Endothelial cell of umbilical vein (primary cell): Measurements from ENCODE around the gene ARHGEF7.

Experiments used
- CTCF ChIP-seq, 2 donors: IDR thresholded peaks; 1 replicate in 1 of 2; 2 replicates in 1 of 2; pipeline ENCODE4 v1.5.1; 2011; ENCODE audit warnings: low read length in 2 of 2, mild to moderate bottlenecking in 2 of 2, moderate library complexity in 2 of 2, control low read depth in 1 of 2, inconsistent platforms in 1 of 2, low read depth in 1 of 2; ENCODE audit not compliant: insufficient read depth in 1 of 2; ENCODE audit errors: extremely low read depth in 1 of 2
- EZH2 ChIP-seq: IDR thresholded peaks from 2 replicates; pipeline ENCODE4 v1.6.1; 2012; ENCODE audit warnings: borderline replicate concordance, low read depth, mild to moderate bottlenecking, moderate library complexity, low read length, inconsistent platforms; ENCODE audit not compliant: severe bottlenecking
- FOS ChIP-seq: IDR thresholded peaks from 2 replicates; pipeline ENCODE4 v1.6.1; 2011; ENCODE audit warnings: mild to moderate bottlenecking, low read length, moderate library complexity, borderline replicate concordance; ENCODE audit not compliant: insufficient read depth
- GATA2 ChIP-seq: IDR thresholded peaks from 2 replicates; pipeline ENCODE4 v1.7.0; 2011; ENCODE audit warnings: low read depth, mild to moderate bottlenecking, moderate library complexity, mixed read lengths, low read length; ENCODE audit not compliant: insufficient read length, insufficient read depth
- JUN ChIP-seq: IDR thresholded peaks from 2 replicates; pipeline ENCODE4 v1.6.1; 2011; ENCODE audit warnings: borderline replicate concordance, low read depth; ENCODE audit not compliant: insufficient read length, insufficient read depth
- MAX ChIP-seq: IDR thresholded peaks from 2 replicates; pipeline ENCODE4 v1.6.1; 2011; ENCODE audit not compliant: insufficient read depth, insufficient read length
- MYC ChIP-seq: IDR thresholded peaks from one replicate; pipeline ENCODE4 v1.6.1; 2011; ENCODE audit warnings: mild to moderate bottlenecking, low read depth, low read length
- POLR2A ChIP-seq: IDR thresholded peaks from 2 replicates; pipeline ENCODE4 v1.6.1; 2012; ENCODE audit warnings: low read depth, mild to moderate bottlenecking, control low read depth, low read length
- POLR2AphosphoS5 ChIP-seq: IDR thresholded peaks from 2 replicates; pipeline ENCODE4 v1.6.1; 2012; ENCODE audit warnings: low read depth, mild to moderate bottlenecking, control low read depth, low read length, moderate library complexity; ENCODE audit not compliant: insufficient read depth

- no peak for TF ChIP-seq EZH2
- TF ChIP-seq CTCF (IDR thresholded peaks at IDR 0.05; ENCODE audit: extremely low read depth in 1 of 2, insufficient read depth in 1 of 2, low read depth in 1 of 2, low read length in 2 of 2): no peak
- no peak for TF ChIP-seq POLR2AphosphoS5
- no peak for TF ChIP-seq POLR2A
- no peak for TF ChIP-seq MYC
- no peak for TF ChIP-seq GATA2
- TF ChIP-seq MAX: no peak
- no peak for TF ChIP-seq FOS
- no peak for TF ChIP-seq JUN
These were observed 215.0 kb downstream of the ARHGEF7 start for GRCh38 chr13:111330066-111330610.
